Ecto neural progenitor cell (in vitro differentiated cells): ENCODE data around the gene EFCAB7.

Experiments used
- DNase-seq: peaks from one replicate; pipeline ENCODE4 v3.0.0-alpha.2; 2018; ENCODE audit warnings: low spot score

The EFCAB7 gene

GRCh38 chr1:63522891-63523728 is at the start of gene EFCAB7, which contains the start of gene ITGB3BP:
Gene EFCAB7, plus strand, starts transcription at chr1:63523525. Its CDS starts 2,048 bp downstream, at chr1:63525573.
Gene ITGB3BP, minus strand, starts transcription at chr1:63523225. Its CDS starts 92 bp downstream, at chr1:63523133.
- peak; percentile 92 for DNase-seq

- no peak for DNase-seq
These were observed 47.6 kb upstream of the EFCAB7 start for GRCh38 chr1:63475761-63476160.

- no peak for DNase-seq
These were observed 43.3 kb upstream of the EFCAB7 start for GRCh38 chr1:63480057-63480456.

GRCh38 chr1:63486629-63487028 is 36.7 kb upstream of the EFCAB7 start:
- no peak for DNase-seq

- no peak for DNase-seq
These were observed 35.8 kb upstream of the EFCAB7 start for GRCh38 chr1:63487336-63488065.

- no peak for DNase-seq
These were observed 25.7 kb upstream of the EFCAB7 start for GRCh38 chr1:63497577-63497976.

- no peak for DNase-seq
These were observed 25.2 kb upstream of the EFCAB7 start for GRCh38 chr1:63498106-63498505.

- no peak for DNase-seq
These were observed 22.1 kb upstream of the EFCAB7 start for GRCh38 chr1:63501256-63501655.

GRCh38 chr1:63506782-63507181 is 16.5 kb upstream of the EFCAB7 start:
- DNase-seq = no peak

- DNase-seq = no peak
These were observed 13.6 kb upstream of the EFCAB7 start for GRCh38 chr1:63509718-63510117.

GRCh38 chr1:63512584-63512983 is 10.7 kb upstream of the EFCAB7 start:
- DNase-seq = no peak

GRCh38 chr1:63516629-63517028 is 6.7 kb upstream of the EFCAB7 start:
- DNase-seq = no peak

- DNase-seq = no peak
These were observed 413 bp downstream of the EFCAB7 start for GRCh38 chr1:63523738-63524137.

- DNase-seq = no peak
These were observed 876 bp downstream of the EFCAB7 start for GRCh38 chr1:63524201-63524600.

GRCh38 chr1:63532727-63533126 is 9.4 kb downstream of the EFCAB7 start:
- no peak for DNase-seq

GRCh38 chr1:63533931-63534330 is 10.6 kb downstream of the EFCAB7 start:
- no peak for DNase-seq

- no peak for DNase-seq
These were observed 11.1 kb downstream of the EFCAB7 start for GRCh38 chr1:63534406-63534805.

- no peak for DNase-seq
These were observed 13.7 kb downstream of the EFCAB7 start for GRCh38 chr1:63537006-63537405.

GRCh38 chr1:63537940-63538339 is 14.6 kb downstream of the EFCAB7 start:
- no peak for DNase-seq

- no peak for DNase-seq
These were observed 22.5 kb downstream of the EFCAB7 start for GRCh38 chr1:63545780-63546179.

GRCh38 chr1:63547621-63548294 is 24.4 kb downstream of the EFCAB7 start:
- no peak for DNase-seq

- DNase-seq = no peak
These were observed 25.0 kb downstream of the EFCAB7 start for GRCh38 chr1:63548303-63548702.

GRCh38 chr1:63548877-63549276 is 25.6 kb downstream of the EFCAB7 start:
- no peak for DNase-seq
